ENCODE data around the gene JDP2.
"Not testable (repeated sequence)": the region's sequence is repeated elsewhere in the genome, so short reads cannot be mapped to it uniquely, and the experiment has no call there.

GRCh38 chr14:75474127-75474526 lies 46.3 kb downstream of the JDP2 start:
- TF ChIP-seq POLR2A, CTCF (IDR thresholded peaks at IDR 0.05): not testable (repeated sequence)
